ENCODE results near the gene CASP5. TPM values are rescaled to one million over a fixed set of nuclear protein-coding genes. Genes with fewer than 3 reads are reported as not detected.

The CASP5 gene
- total RNA-seq, 1 donor from 2014 or later, result 1.9 TPM

- Histone ChIP-seq H3K9me3 (no peaks in the 10 kb centered on the region), H3K27me3 (no peaks in the 10 kb centered on the region), H3K4me1 (no peaks in the 10 kb centered on the region), H3K4me3 (no peak overlapping the region), H3K27ac (no peak overlapping the region), H3K36me3 (no peaks in the 10 kb centered on the region)
- intact Hi-C loops (cut with DNase I), result no loop called here
- DNase-seq, result no peak
- no peak for ATAC-seq
- TF ChIP-seq, protein P1, sequence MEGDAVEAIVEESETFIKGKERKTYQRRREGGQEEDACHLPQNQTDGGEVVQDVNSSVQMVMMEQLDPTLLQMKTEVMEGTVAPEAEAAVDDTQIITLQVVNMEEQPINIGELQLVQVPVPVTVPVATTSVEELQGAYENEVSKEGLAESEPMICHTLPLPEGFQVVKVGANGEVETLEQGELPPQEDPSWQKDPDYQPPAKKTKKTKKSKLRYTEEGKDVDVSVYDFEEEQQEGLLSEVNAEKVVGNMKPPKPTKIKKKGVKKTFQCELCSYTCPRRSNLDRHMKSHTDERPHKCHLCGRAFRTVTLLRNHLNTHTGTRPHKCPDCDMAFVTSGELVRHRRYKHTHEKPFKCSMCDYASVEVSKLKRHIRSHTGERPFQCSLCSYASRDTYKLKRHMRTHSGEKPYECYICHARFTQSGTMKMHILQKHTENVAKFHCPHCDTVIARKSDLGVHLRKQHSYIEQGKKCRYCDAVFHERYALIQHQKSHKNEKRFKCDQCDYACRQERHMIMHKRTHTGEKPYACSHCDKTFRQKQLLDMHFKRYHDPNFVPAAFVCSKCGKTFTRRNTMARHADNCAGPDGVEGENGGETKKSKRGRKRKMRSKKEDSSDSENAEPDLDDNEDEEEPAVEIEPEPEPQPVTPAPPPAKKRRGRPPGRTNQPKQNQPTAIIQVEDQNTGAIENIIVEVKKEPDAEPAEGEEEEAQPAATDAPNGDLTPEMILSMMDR (IDR thresholded peaks at IDR 0.05), result no peak
Measured at GRCh38 chr11:105056446-105056845, 33.5 kb upstream of the CASP5 start.

GRCh38 chr11:105054723-105055493 is 31.9 kb upstream of the CASP5 start:
- TF ChIP-seq, protein P1 (IDR thresholded peaks at IDR 0.05), result no peak
- Histone ChIP-seq H3K27me3 (no peaks in the 10 kb centered on the region), H3K4me3 (no peak overlapping the region), H3K9me3 (no peaks in the 10 kb centered on the region), H3K36me3 (no peaks in the 10 kb centered on the region), H3K27ac (no peak overlapping the region), H3K4me1 (no peaks in the 10 kb centered on the region)
- ATAC-seq (no peak), DNase-seq (no peak)
- intact Hi-C loops (cut with DNase I), result no loop called here

GRCh38 chr11:105052487-105052886 is 29.5 kb upstream of the CASP5 start:
- Histone ChIP-seq H3K27me3 (no peaks in the 10 kb centered on the region), H3K27ac (no peak overlapping the region), H3K9me3 (no peaks in the 10 kb centered on the region), H3K36me3 (no peaks in the 10 kb centered on the region), H3K4me3 (no peak overlapping the region), H3K4me1 (peaks cover 3% of the 10 kb centered on the region)
- TF ChIP-seq, protein P1 (IDR thresholded peaks at IDR 0.05), result no peak
- ATAC-seq, result no peak
- intact Hi-C loops (cut with DNase I), result no loop called here
- no peak for DNase-seq

GRCh38 chr11:105051559-105051958 is 28.6 kb upstream of the CASP5 start:
- Histone ChIP-seq H3K36me3 (no peaks in the 10 kb centered on the region), H3K9me3 (no peaks in the 10 kb centered on the region), H3K4me1 (peaks cover 9% of the 10 kb centered on the region), H3K4me3 (no peak overlapping the region), H3K27me3 (no peaks in the 10 kb centered on the region), H3K27ac (no peak overlapping the region)
- ATAC-seq, result no peak
- DNase-seq, result no peak
- TF ChIP-seq, protein P1 (IDR thresholded peaks at IDR 0.05), result no peak
- intact Hi-C loops (cut with DNase I), result no loop called here

GRCh38 chr11:105049481-105049880 is 26.5 kb upstream of the CASP5 start:
- H3K27ac ChIP-seq, result no peak overlapping the region
- H3K9me3 ChIP-seq, result no peaks in the 10 kb centered on the region
- no peak overlapping the region for H3K4me3 ChIP-seq
- no peak for ATAC-seq
- TF ChIP-seq, protein P1 (IDR thresholded peaks at IDR 0.05), result no peak
- intact Hi-C loops (cut with DNase I), result no loop called here
- DNase-seq, result no peak
- no peaks in the 10 kb centered on the region for H3K36me3 ChIP-seq
- peaks cover 18% of the 10 kb centered on the region for H3K4me1 ChIP-seq
- no peaks in the 10 kb centered on the region for H3K27me3 ChIP-seq

All from upper lobe of right lung (tissue), 1 donor.